ENCODE results near the gene EFNA4.
"Not testable (repeated sequence)": the region's sequence is repeated elsewhere in the genome, so short reads cannot be mapped to it uniquely, and the experiment has no call there.

The EFNA4 gene

DNA sequence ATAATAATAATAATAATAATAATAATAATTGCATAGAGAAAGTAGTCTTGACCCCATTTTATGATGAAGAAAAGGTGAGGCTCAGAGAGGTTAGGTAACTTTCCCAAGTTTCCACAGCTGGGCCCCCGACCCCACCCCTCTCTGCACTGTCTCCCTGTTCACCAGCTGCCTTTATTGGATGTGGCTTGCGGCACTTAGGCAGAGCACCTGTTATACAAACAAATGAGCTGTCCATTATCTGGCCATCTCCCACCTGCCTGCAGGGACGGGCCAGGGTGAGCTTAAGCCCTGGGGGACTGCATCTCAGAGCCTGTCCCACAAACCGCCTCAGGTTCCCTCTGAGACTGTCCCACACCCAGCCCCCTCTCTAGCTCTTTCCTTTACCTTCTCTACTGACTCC, 54.1 kb downstream of the EFNA4 start:
- DNase-seq (ENCODE audit: extremely low spot score): no peak
- no peak for TF ChIP-seq CTBP1 (IDR thresholded peaks at IDR 0.05; ENCODE audit: borderline replicate concordance)
- TF ChIP-seq FOXK2 (IDR thresholded peaks at IDR 0.05): no peak
- CTCF ChIA-PET: interaction anchor here (0.6 to 1.0 kb wide), 2 partner anchors 10 to 51 kb away, joined by 4 read pairs; partner anchors contain the start of gene EFNA1
- POLR2A ChIA-PET: interaction anchor here (3.0 kb wide), 1 partner anchor 17 kb away, joined by 12 read pairs; the partner anchor contains the start of gene SLC50A1

DNA sequence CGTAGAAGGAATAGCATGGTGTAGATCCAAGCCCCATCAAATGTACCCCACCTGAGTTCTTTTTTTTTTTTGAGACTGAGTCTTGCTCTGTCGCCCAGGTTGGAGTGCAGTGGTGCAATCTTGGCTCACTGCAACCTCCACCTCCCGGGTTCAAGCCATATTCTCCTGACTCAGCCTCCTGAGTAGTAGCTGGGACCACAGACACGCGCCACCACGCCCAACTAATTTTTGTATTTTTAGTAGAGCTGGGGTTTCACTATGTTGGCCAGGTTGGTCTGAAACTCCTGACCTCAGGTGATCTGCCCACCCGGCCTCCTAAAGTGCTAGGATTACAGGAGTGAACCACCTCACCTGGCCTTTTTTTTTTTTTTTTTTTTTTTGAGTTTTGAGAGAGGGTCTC, 54.5 kb downstream of the EFNA4 start:
- POLR2A ChIA-PET; DNase-seq (ENCODE audit: extremely low spot score): not testable (repeated sequence)
- CTCF ChIA-PET: interaction anchor here (0.6 to 1.0 kb wide), 2 partner anchors 10 to 50 kb away, joined by 4 read pairs; partner anchors contain the start of gene EFNA1

Measured in HEK293T (cell line).